PC-3 (cell line): Measurements from ENCODE around the gene ABLIM2. TPM values are rescaled to one million over a fixed set of nuclear protein-coding genes. Genes with fewer than 3 reads are reported as not detected.

Source experiments
- ATAC-seq: fragments of 200-7000 bp; cut with Tn5 transposase; 2 replicates; pipeline ENCODE4 v1.9.1; 2020; ENCODE audit warnings: mild to moderate bottlenecking, moderate library complexity
- BruUV-seq: library from RNA; stranded (reverse); fragments of 400-500 nt; replicated peaks from 2 replicates; lab custom pipeline; 2021; lab: Mats Ljungman, UMichigan
- CTCF ChIA-PET: fragments of 300-600 bp; sonication (Branson Sonifier 250); formaldehyde crosslinking; loops from one replicate; lab custom pipeline; 2022; ENCODE audit warnings: antibody characterized with exemption; lab: Charles Lee
- POLR2A ChIA-PET: fragments of 300-600 bp; sonication (Branson Sonifier 250); formaldehyde crosslinking; loops from one replicate; lab custom pipeline; 2022; ENCODE audit warnings: antibody characterized with exemption; ENCODE audit not compliant: unreplicated experiment; lab: Charles Lee
- DNase-seq: peaks from one replicate; pipeline ENCODE4 v3.0.0-alpha.2; 2015
- H2AFZ ChIP-seq: fragments of 300-600 bp; sonication (generic); 2 replicates; pipeline ENCODE4 v1.6.0; 2016; ENCODE audit warnings: antibody characterized with exemption, low read length
- H3F3A ChIP-seq: fragments of 300-600 bp; sonication (generic); one replicate; pipeline ENCODE4 v1.6.0; 2017; ENCODE audit warnings: antibody characterized with exemption, low read length, control low read depth, mild to moderate bottlenecking; ENCODE audit not compliant: unreplicated experiment
- H3K27ac ChIP-seq: fragments of 300-600 bp; sonication (generic); 2 replicates; pipeline ENCODE4 v1.5.1; 2016; ENCODE audit warnings: mild to moderate bottlenecking, low read length
- H3K27me3 ChIP-seq: fragments of 300-600 bp; sonication (generic); 2 replicates; pipeline ENCODE4 v1.6.1; 2016; ENCODE audit warnings: low read length, mixed read lengths
- H3K36me3 ChIP-seq: fragments of 300-600 bp; sonication (generic); 2 replicates; pipeline ENCODE4 v1.6.1; 2016; ENCODE audit warnings: low read depth, mixed run types, low read length, mixed read lengths
- H3K4me1 ChIP-seq: fragments of 300-600 bp; sonication (generic); 2 replicates; pipeline ENCODE4 v1.5.1; 2016; ENCODE audit warnings: low read length; ENCODE audit not compliant: insufficient read depth
- H3K4me2 ChIP-seq: fragments of 300-600 bp; sonication (generic); 2 replicates; pipeline ENCODE4 v1.6.0; 2016; ENCODE audit warnings: low read length
- H3K4me3 ChIP-seq: fragments of 300-600 bp; sonication (generic); 2 replicates; pipeline ENCODE4 v1.5.1; 2016; ENCODE audit warnings: mild to moderate bottlenecking, low read length, mixed read lengths
- H3K79me2 ChIP-seq: fragments of 300-600 bp; sonication (generic); 2 replicates; pipeline ENCODE4 v1.6.1; 2017; ENCODE audit warnings: low read length, mixed read lengths
- H3K9ac ChIP-seq: fragments of 300-600 bp; sonication (generic); 2 replicates; pipeline ENCODE4 v1.6.0; 2016; ENCODE audit warnings: mild to moderate bottlenecking, low read length
- H3K9me2 ChIP-seq: fragments of 300-600 bp; sonication (generic); replicated peaks from 2 replicates; pipeline ENCODE4 v1.6.1; 2016; ENCODE audit warnings: mixed run types, low read length, mixed read lengths
- H3K9me3 ChIP-seq: fragments of 300-600 bp; sonication (generic); 2 replicates; pipeline ENCODE4 v1.6.1; 2016; ENCODE audit warnings: low read length, mixed read lengths
- H4K20me1 ChIP-seq: fragments of 300-600 bp; sonication (generic); 2 replicates; pipeline ENCODE4 v1.6.1; 2016; ENCODE audit warnings: low read length, mixed read lengths
- EZH2 ChIP-seq: fragments of 300-600 bp; sonication (generic); IDR thresholded peaks from one replicate; pipeline ENCODE4 v1.6.1; 2017; ENCODE audit warnings: antibody characterized with exemption, mild to moderate bottlenecking, low read length; ENCODE audit not compliant: unreplicated experiment
- EZH2phosphoT487 ChIP-seq: fragments of 300-600 bp; sonication (generic); IDR thresholded peaks from 2 replicates; pipeline ENCODE4 v1.6.1; 2018; ENCODE audit warnings: mild to moderate bottlenecking, antibody characterized with exemption, low read length, borderline replicate concordance
- intact Hi-C: fragments of 100-400 bp; cut with micrococcal nuclease; formaldehyde crosslinking; loops from 2 replicates; pipeline ENCODE4 v1.9.0; 2023
- total RNA-seq: library from RNA; depleted of rRNA; stranded (reverse); fragments of >200 nt; gene quantifications from 2 replicates; pipeline ENCODE4 v1.2.3, GENCODE V29; 2014
- TF ChIP-seq, protein P1 (sequence below): fragments of 300-600 bp; sonication (generic); conservative IDR thresholded peaks from 2 replicates; pipeline ENCODE4 v1.5.1; 2017; ENCODE audit warnings: antibody characterized with exemption, low read depth, mild to moderate bottlenecking, low read length

ABLIM2 gene
- total RNA-seq, 1 experiment from 2014 or later, result 3.2 TPM

DNA sequence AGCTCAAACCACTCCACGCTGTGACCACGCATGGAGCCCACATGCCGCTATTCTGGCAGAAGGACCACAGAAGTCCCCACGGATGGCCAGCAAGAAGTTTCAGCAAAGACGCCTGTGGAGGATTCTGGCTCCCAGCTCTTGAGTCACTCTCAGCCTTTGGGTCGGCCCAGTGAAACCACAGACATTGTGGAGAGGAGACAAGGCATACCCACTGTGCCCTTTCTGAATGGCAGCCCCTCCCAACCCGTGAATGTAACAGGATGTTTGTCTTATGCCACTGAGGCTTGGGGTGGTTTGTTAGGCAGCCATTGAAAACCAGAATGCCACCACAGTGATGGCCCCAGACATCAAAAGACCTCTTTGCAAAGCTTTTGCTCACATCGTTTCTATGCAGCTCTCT lies 42.7 kb downstream of the ABLIM2 start:
- no TSS peak for BruUV-seq
- no peak for ATAC-seq
- POLR2A ChIA-PET, result no interaction called here

DNA sequence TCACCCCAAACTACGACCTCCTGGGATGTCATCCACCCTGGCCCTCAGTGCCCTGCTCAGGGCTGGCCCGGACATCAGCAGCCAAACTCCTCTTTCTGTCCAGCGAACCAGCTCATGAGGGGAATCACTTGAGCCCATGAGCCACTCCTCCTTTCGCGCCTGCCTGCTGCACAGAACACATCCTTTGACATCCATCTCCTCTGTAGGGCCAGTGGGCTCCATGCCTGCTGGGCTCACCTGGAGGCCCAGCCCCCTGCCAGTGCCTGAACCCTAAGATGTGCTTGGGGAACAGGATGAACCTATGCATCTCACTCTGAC lies 43.5 kb downstream of the ABLIM2 start:
- Histone ChIP-seq H3K27ac (no peak overlapping the region), H3K4me2 (no peak overlapping the region), H4K20me1 (no peaks in the 10 kb centered on the region), H2AFZ (no peak overlapping the region), H3K9me2 (no peaks in the 10 kb centered on the region), H3K27me3 (no peaks in the 10 kb centered on the region), H3K4me3 (no peak overlapping the region), H3F3A (no peaks in the 10 kb centered on the region), H3K79me2 (no peaks in the 10 kb centered on the region), H3K4me1 (no peaks in the 10 kb centered on the region), H3K36me3 (no peaks in the 10 kb centered on the region), H3K9ac (no peak overlapping the region), H3K9me3 (no peaks in the 10 kb centered on the region)
- BruUV-seq, result no TSS peak
- ChIA-PET CTCF (no interaction called here), POLR2A (no interaction called here)
- no peak for DNase-seq
- ATAC-seq, result no peak
- intact Hi-C loops, result no loop called here
- TF ChIP-seq EZH2 (no peak), EZH2phosphoT487 (no peak)
- TF ChIP-seq, protein P1, sequence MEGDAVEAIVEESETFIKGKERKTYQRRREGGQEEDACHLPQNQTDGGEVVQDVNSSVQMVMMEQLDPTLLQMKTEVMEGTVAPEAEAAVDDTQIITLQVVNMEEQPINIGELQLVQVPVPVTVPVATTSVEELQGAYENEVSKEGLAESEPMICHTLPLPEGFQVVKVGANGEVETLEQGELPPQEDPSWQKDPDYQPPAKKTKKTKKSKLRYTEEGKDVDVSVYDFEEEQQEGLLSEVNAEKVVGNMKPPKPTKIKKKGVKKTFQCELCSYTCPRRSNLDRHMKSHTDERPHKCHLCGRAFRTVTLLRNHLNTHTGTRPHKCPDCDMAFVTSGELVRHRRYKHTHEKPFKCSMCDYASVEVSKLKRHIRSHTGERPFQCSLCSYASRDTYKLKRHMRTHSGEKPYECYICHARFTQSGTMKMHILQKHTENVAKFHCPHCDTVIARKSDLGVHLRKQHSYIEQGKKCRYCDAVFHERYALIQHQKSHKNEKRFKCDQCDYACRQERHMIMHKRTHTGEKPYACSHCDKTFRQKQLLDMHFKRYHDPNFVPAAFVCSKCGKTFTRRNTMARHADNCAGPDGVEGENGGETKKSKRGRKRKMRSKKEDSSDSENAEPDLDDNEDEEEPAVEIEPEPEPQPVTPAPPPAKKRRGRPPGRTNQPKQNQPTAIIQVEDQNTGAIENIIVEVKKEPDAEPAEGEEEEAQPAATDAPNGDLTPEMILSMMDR, result no peak

More for the DNA sequence above, 42.7 kb downstream of the ABLIM2 start:
- no peaks in the 10 kb centered on the region for H3K36me3 ChIP-seq
- no peak overlapping the region for H3K4me2 ChIP-seq
- no peaks in the 10 kb centered on the region for H3F3A ChIP-seq
- H4K20me1 ChIP-seq, result no peaks in the 10 kb centered on the region
- no peak overlapping the region for H3K4me3 ChIP-seq
- no peaks in the 10 kb centered on the region for H3K9me3 ChIP-seq
- no peaks in the 10 kb centered on the region for H3K4me1 ChIP-seq
- no peak for DNase-seq
- H3K79me2 ChIP-seq, result no peaks in the 10 kb centered on the region
- no peaks in the 10 kb centered on the region for H3K27me3 ChIP-seq
- H3K9ac ChIP-seq, result no peak overlapping the region
- no peak overlapping the region for H3K27ac ChIP-seq
- CTCF ChIA-PET, result no interaction called here
- intact Hi-C loops, result no loop called here
- TF ChIP-seq, protein P1, result no peak
- TF ChIP-seq EZH2, result no peak
- TF ChIP-seq EZH2phosphoT487, result no peak
- H2AFZ ChIP-seq, result no peak overlapping the region
- no peaks in the 10 kb centered on the region for H3K9me2 ChIP-seq

DNA sequence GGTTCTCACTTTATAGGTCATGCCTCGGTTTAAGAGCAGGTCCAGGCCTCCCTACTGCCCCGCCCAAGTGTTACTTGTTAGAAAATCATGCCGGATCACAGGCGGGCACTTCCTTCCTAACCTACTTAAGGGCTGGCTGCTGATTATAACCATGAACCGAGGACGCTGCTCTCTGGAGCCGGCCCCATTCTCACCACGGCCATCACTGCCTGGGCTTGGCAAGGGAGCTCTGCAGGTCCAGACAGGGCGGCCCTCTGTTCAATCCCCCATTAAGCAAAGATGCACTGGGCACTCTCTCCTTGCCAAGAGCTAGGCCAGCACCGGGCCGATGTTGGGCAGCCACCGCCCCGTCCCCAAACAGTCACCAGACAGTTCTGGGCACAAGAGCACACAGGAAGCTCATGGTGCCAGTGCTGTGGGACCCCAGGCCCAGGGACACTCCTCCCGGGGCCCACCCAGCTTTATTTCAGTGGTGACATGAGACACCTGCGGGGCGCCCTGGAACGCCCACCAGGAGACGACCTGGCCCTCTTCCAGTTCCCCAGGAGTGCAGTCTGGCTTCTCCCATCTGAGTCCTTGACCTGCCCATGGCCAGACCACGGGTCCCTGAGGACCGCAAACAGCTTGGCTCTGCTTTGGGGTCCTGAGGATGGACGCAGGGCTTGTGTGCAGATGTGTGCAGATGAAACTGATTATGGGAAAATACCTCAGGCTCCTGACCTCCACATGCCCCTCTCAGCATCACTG lies 44.0 kb downstream of the ABLIM2 start:
- no peak overlapping the region for H3K4me3 ChIP-seq
- TF ChIP-seq EZH2phosphoT487 (no peak), EZH2 (no peak)
- TF ChIP-seq, protein P1, result no peak
- H3F3A ChIP-seq, result no peaks in the 10 kb centered on the region
- no peak overlapping the region for H2AFZ ChIP-seq
- no peak overlapping the region for H3K27ac ChIP-seq
- no TSS peak for BruUV-seq
- H3K4me1 ChIP-seq, result no peaks in the 10 kb centered on the region
- H3K9ac ChIP-seq, result no peak overlapping the region
- no peak for ATAC-seq
- H3K9me3 ChIP-seq, result no peaks in the 10 kb centered on the region
- ChIA-PET POLR2A (no interaction called here), CTCF (no interaction called here)
- no peaks in the 10 kb centered on the region for H4K20me1 ChIP-seq
- DNase-seq, result no peak
- no peaks in the 10 kb centered on the region for H3K79me2 ChIP-seq
- no peaks in the 10 kb centered on the region for H3K9me2 ChIP-seq
- intact Hi-C loops, result no loop called here
- no peaks in the 10 kb centered on the region for H3K36me3 ChIP-seq
- no peak overlapping the region for H3K4me2 ChIP-seq
- no peaks in the 10 kb centered on the region for H3K27me3 ChIP-seq
